NCI-H1930 (cell line): Measurements from ENCODE around the gene CHCHD2.
"Not testable (repeated sequence)": the region's sequence is repeated elsewhere in the genome, so short reads cannot be mapped to it uniquely, and the experiment has no call there.

ENCODE experiments used
- DNase-seq, 2 experiments: peaks; one replicate each; lab custom pipeline; 2025; lab: John Stamatoyannopoulos, UW

CHCHD2 gene

GRCh38 chr7:56106108-56107073 is at the start of gene CHCHD2:
TSS of gene CHCHD2 (minus strand) at chr7:56106476. CDS start at chr7:56106413, 63 bp downstream.
- DNase-seq = peak; percentile 98 to 99

DNA sequence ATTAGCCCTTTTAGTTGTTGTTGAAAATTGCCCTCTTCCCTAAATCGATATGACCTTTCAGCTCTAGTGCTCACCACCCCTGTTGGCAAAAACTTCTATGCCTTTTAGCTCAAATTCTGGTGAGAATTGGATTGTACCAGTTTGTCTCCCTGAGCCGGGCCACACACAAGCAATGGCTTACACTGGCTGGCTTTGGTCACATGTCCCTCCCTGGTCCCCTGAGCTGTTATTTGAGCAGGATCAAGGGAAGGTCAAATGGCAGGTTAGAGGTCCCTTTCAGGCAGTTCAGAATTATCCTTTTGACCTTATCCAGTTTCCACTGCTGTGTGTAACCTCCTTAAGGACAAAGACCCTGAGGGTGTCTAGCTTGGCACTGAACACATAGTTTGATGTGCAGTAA is 24.8 kb upstream of the CHCHD2 start:
- not testable (repeated sequence) for DNase-seq

GRCh38 chr7:56127241-56127975 is 21.1 kb upstream of the CHCHD2 start:
- no peak for DNase-seq

- DNase-seq = no peak
Observed at GRCh38 chr7:56125831-56126230, 19.6 kb upstream of the CHCHD2 start.

DNA sequence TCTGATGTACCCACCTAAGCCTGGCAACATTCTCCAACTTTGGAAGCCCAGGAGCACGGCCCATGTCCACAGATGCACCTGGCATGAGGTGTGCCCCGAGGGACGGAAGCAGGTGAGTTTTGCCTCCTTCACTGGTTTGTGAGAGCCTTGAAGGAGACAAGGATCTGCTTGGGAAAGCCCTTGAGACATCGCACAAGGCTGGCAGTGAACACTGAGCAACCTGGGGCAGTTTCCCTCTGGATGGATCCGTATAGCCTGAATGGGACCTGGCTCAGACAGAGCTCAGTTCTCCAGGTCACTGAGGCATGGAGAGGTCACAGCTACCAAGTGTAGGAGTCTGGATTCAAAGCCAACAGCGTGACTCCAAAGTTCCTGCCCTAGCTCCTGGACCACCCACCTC is 18.7 kb upstream of the CHCHD2 start:
- no peak for DNase-seq

- no peak for DNase-seq
Observed at GRCh38 chr7:56121440-56121839, 15.2 kb upstream of the CHCHD2 start.

DNA sequence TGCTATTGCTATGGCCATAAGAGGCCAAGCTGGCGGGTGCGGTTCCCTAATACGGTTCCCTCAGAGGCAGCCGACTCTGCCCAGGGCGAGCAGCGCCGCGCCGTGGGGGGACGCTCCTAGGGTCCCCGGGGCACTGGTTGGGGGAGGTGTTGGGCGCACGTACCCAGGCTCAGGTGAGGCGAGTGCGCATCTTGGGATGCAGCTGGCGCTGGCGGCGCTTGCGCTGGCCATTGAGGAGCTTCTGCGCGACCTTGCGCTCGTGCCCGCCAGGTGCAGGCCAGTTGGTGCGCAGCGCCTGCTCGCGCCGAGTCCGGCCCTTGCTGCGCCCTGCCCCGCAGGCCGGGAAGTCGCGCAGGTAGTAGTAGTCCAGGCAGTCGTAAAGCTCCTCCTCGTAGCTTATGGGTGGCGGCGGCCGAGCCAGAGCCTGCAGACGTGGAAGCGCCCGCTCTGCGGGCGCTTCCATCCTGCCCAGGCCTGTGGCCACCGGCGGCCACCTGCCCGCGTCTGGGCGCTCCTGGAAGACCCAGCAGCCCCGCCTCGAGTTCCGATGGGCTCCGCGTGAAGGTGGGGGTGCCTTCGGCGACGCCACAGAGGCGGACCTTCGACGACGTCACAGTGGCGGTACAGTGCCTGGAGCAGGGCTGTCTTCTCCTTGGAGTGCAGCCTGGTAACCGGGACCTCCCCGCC is 9.7 kb upstream of the CHCHD2 start, which contains the start of gene NUPR2:
NUPR2 (minus strand) TSS at position 566 of the 687 bp plus-strand sequence; CDS start at position 463, 103 bp downstream.
- peak in 1 of 2 experiments; percentile 28 for DNase-seq

DNA sequence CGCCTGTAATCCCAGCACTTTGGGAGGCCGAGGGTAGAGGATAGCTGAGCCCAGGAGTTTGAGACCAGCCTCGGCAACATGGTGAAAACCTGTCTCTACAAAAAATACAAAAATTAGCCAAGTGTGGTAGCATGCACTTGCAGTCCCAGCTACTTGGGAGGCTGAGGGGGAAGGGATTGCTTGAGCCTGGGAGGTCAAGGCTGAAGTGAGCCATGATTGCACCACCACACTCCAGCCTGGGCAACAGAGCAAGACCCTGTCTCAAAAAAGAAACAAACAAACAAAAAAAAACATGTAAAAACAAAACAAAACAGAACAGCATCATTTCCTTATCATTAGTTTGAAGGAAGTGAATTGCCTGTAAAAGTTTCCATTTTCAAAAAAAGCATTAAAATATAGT is 6.0 kb upstream of the CHCHD2 start:
- not testable (repeated sequence) for DNase-seq

DNA sequence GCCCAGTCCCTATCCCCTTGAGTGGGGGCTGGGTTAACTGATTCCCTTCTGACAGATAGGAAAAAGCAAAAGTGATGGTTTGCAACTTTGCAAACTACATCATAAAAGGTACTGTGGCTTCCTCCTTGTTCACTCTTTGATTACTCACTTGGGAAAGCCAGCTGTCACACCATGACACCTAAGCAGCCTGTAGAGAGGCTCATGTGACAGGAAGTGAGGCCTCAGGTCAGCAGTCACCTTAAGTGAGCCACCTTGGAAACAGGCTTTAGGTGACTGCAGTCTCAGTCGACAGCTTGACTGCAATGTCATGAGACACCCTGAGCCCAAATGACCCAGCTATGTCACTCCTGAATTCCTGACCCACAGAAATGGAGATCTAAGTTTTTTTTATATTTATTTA is 4.3 kb upstream of the CHCHD2 start:
- DNase-seq = no peak

DNA sequence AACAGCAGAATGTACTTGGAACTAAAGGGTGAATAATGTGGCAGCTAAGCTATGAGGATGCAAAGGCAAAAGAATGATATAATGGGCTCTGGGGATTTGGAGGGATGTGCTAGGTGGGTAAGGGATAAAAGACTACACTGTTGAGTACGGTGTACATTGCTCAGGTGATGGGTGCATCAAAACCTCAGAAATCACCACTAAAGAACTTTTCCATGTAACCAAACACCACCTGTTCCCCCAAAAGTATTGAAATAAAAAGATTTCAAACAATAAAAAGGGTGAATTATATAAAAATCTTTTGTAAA is 1.6 kb upstream of the CHCHD2 start:
- DNase-seq = no peak

DNA sequence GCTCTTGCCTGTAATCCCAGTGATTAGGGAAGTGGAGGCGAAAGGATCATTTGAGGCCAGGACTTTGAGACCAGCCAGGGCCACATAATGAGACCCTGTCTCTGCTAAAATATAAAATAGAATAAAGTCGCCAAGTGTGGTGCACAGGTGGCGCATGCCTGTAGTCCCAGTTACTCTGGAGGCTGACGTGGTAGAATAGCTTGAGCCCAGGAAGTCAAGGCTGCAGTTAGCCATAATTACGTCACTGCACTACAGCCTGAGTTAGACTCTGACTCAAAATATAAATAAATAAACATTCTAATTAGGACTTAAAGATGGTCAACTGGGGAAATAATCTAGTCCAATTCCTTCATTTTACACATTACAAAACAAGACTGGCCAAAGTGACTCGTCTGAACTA is 768 bp downstream of the CHCHD2 start:
- DNase-seq = no peak

- not testable (repeated sequence) for DNase-seq
Observed at GRCh38 chr7:56104138-56104537, 2.1 kb downstream of the CHCHD2 start.

DNA sequence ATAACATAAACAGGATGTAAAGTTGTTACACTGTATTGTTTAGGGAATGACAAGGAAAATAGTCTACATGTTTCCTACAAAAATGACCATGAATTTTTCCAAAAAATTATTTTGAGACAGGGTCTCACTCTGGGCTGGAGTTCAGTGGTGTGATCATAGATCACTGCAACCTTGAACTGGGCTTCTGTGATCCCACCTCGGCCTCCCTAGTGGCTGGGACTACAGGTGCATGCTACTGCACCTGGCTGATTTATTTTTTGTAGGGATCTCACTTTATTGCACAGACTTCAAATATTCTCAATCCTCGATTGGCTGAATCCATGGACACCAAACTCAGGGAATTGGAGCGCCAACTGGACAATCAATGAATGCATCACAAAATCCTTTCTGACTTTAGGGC is 6.6 kb downstream of the CHCHD2 start:
- DNase-seq = no peak

GRCh38 chr7:56098187-56099008 is 7.9 kb downstream of the CHCHD2 start:
- not testable (repeated sequence) for DNase-seq

- no peak for DNase-seq
Observed at GRCh38 chr7:56097700-56098099, 8.6 kb downstream of the CHCHD2 start.

GRCh38 chr7:56092789-56093531 is 13.3 kb downstream of the CHCHD2 start, which contains the start of gene PHKG1:
TSS of gene PHKG1 (minus strand) at chr7:56092952. CDS start at chr7:56088941, 4,011 bp downstream.
- DNase-seq = no peak

DNA sequence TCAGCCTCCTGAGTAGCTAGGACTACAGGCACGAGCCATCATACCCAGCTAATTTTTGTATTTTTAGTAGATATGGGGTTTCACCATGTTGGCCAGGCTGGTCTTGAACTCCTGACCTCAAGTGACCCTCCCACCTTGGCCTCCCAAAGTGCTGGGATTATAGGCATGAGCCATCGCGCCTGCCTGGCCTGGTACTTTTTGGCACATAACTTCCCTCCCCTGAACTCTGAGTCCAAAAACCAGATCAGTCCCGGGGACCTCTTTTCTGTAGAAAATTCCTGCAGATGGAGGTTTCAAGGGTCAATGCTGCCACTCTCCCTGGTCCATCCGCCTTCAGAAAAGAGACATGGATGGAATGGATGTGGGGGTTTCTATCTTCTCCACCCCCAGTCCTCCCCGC is 13.9 kb downstream of the CHCHD2 start:
- not testable (repeated sequence) for DNase-seq

GRCh38 chr7:56091591-56091990 is 14.7 kb downstream of the CHCHD2 start:
- DNase-seq = no peak

DNA sequence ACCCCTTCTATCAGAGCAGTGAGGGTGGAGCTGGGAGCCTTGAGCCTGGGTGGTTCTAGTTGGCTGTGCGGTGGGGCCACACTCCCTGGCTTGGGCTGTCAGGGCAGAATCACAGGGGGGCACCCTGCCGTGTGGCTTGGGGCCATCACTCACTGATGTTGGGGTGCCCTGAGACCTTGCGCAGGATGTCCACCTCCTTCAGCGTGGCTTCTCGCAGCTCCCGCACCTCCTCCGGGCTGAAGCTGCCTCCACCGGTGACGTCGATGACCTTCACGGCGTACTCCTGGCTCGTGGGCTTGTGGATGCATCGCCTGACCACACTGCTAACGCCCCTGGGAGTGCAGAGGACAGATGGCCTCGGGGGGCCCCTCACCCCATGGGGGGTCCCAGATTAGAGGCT is 18.8 kb downstream of the CHCHD2 start:
- DNase-seq = no peak

GRCh38 chr7:56086761-56087160 is 19.5 kb downstream of the CHCHD2 start:
- DNase-seq = no peak
